HG02798 (cell line): ENCODE measurements around the gene ERC1.
A peak's percentile ranks its signal among the peaks of the same experiment; 100 is the strongest.
"Not testable (repeated sequence)": the region's sequence is repeated elsewhere in the genome, so short reads cannot be mapped to it uniquely, and the experiment has no call there.

Source experiments
- ATAC-seq: cut with Tn5 transposase; IDR thresholded peaks from one replicate; pipeline ENCODE4 v1.9.1; 2021; ENCODE audit warnings: mild to moderate bottlenecking; ENCODE audit not compliant: unreplicated experiment, poor library complexity

Gene ERC1

GRCh38 chr12:1065629-1066028 is 74.6 kb downstream of the ERC1 start:
- no peak for ATAC-seq

- ATAC-seq = no peak
Measured at GRCh38 chr12:1069846-1070245, 78.8 kb downstream of the ERC1 start.

- no peak for ATAC-seq
Measured at GRCh38 chr12:1071182-1071581, 80.2 kb downstream of the ERC1 start.

GRCh38 chr12:1073652-1074051 is 82.6 kb downstream of the ERC1 start:
- ATAC-seq = no peak

- ATAC-seq = no peak
Measured at GRCh38 chr12:1077036-1077803, 86.2 kb downstream of the ERC1 start.

- no peak for ATAC-seq
Measured at GRCh38 chr12:1078002-1078401, 87.0 kb downstream of the ERC1 start.

- ATAC-seq = no peak
Measured at GRCh38 chr12:1080520-1081223, 89.6 kb downstream of the ERC1 start.

GRCh38 chr12:1083151-1083888 is 92.3 kb downstream of the ERC1 start:
- ATAC-seq = no peak

- no peak for ATAC-seq
Measured at GRCh38 chr12:1083889-1084262, 92.9 kb downstream of the ERC1 start.

GRCh38 chr12:1091350-1091749 is 100.3 kb downstream of the ERC1 start:
- ATAC-seq = no peak

GRCh38 chr12:1093166-1093751 is 102.2 kb downstream of the ERC1 start:
- no peak for ATAC-seq

GRCh38 chr12:1094714-1095113 is 103.7 kb downstream of the ERC1 start:
- no peak for ATAC-seq

- ATAC-seq = no peak
Measured at GRCh38 chr12:1099158-1099557, 108.1 kb downstream of the ERC1 start.

GRCh38 chr12:1099618-1100017 is 108.6 kb downstream of the ERC1 start:
- not testable (repeated sequence) for ATAC-seq

- no peak for ATAC-seq
Measured at GRCh38 chr12:1102115-1102514, 111.1 kb downstream of the ERC1 start.

GRCh38 chr12:1102791-1103450 is 111.9 kb downstream of the ERC1 start:
- ATAC-seq = no peak

- no peak for ATAC-seq
Measured at GRCh38 chr12:1103632-1104031, 112.6 kb downstream of the ERC1 start.

GRCh38 chr12:1104088-1104800 is 113.2 kb downstream of the ERC1 start:
- no peak for ATAC-seq

- ATAC-seq = no peak
Measured at GRCh38 chr12:1107669-1108068, 116.6 kb downstream of the ERC1 start.

- ATAC-seq = peak; percentile 66
Measured at GRCh38 chr12:1108276-1108675, 117.3 kb downstream of the ERC1 start.
